Dermis blood vessel endothelial cell (primary cell): Measurements from ENCODE around the gene OSER1. TPM values are rescaled to one million over a fixed set of nuclear protein-coding genes. Genes with fewer than 3 reads are reported as not detected.
"Not testable (repeated sequence)": the region's sequence is repeated elsewhere in the genome, so short reads cannot be mapped to it uniquely, and the experiment has no call there.

ENCODE experiments used
- DNase-seq: peaks from one replicate; pipeline ENCODE4 v3.0.0; 2010
- total RNA-seq: library from RNA; depleted of rRNA; stranded (reverse); fragments of >200 nt; gene quantifications from 2 replicates; pipeline ENCODE4 v1.2.3, GENCODE V29; 2014

Gene OSER1
- total RNA-seq, 1 donor from 2014 or later = 55.6 TPM

- no peak for DNase-seq
Observed at GRCh38 chr20:44199877-44200276, 10.7 kb downstream of the OSER1 start.

GRCh38 chr20:44198872-44199271 lies 11.7 kb downstream of the OSER1 start:
- no peak for DNase-seq

- DNase-seq = no peak
Observed at GRCh38 chr20:44196271-44196670, 14.3 kb downstream of the OSER1 start.

DNA sequence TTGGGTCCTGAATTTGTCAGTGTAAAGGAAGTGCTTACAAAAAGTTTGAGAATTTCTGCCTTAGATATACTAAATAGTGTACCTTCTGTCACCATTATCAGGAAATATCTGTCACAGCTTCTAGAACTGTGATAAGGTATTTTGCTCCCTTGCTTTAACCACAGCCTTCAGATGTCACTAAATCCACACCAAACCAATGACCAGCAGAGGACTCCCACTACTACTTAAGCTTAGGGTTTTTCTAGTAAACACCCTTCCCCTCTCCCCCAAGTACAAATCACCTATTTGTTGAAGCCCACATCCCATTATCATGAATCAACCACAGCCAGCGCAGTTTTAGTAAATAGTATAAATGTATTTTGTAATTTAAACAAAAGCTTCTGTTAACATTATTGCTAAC lies 15.0 kb downstream of the OSER1 start:
- no peak for DNase-seq

GRCh38 chr20:44193801-44194200 lies 16.8 kb downstream of the OSER1 start:
- DNase-seq = no peak

DNA sequence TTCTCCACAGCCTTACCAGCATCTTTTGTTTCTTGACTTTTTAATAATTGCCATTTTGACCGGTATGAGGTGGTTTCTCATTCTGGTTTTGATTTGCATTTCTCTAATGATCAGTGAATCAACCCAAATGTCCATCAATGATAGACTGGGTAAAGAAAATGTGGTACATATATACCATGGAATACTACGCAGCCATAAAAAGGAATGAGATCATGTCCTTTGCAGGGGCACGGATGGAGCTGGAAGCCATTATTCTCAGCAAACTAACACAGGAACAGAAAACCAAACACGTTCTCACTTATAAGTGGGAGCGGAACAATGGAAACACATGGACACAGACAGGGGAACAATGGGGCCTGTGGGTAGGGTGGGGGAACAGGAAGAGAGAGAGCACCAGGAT lies 18.9 kb downstream of the OSER1 start:
- not testable (repeated sequence) for DNase-seq

- DNase-seq = peak; percentile 88
Observed at GRCh38 chr20:44190197-44190852, 20.2 kb downstream of the OSER1 start.

DNA sequence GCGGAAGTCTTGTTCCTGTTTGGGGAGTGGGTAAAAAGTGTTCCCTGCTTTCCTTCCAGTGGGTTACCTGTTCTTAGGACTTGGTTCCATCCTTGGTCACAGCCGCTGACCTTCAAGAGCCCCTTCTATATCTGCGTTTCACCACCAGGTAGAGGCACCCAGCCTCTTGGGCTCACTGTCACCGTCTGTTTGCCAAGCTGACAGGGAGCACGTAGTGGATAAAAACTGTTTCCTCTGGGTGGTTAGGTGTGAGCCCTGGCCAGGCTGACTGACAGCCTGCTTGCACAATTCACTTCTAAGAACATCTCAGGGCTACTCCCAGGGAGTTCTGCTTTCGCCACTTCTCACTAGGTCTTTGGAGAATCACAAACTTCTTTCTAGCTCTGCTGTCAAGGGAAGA lies 21.8 kb downstream of the OSER1 start:
- DNase-seq = no peak

GRCh38 chr20:44187772-44188709 lies 22.5 kb downstream of the OSER1 start:
- DNase-seq = no peak

DNA sequence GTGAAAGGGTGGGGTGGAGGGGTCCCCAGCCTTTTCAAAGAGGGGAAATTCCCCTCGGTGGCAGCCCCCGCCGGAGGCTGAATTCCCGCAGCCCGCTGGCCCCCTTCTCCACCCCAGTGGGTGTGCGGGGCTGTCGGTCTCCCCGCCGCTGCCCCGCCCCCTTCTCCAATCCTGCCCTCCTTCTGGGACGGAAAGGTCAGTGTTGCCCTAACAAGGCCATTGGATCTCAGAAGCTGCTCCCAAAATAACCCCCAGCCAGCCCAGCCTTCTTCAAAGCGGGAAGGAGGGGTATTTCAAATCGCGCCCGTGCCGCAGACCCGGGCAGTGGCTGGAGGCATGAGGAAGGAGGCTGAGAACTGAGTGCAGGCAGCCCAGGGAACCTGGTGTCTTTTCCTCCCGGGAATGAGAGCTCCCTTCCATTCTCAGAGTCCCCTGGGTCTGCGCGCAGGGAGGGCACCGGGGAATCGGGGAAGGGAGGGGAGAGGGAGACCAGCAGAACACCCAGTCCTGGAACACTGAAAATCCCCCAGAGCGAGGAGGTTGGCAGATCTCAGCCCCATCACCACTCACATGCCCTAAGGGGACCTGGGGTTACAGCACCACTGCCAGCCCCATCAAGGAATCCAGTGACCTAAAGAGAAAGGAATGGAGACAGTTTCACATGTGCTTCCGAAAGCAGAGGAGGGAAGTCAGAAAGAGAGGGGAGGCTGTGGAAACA lies 23.4 kb downstream of the OSER1 start, which contains the start of gene JPH2:
Gene JPH2, minus strand, starts transcription at position 135 of the 718 bp plus-strand sequence. CDS start 483 bp downstream, outside the sequence.
- peak; percentile 39 for DNase-seq

- no peak for DNase-seq
Observed at GRCh38 chr20:44186674-44187053, 23.9 kb downstream of the OSER1 start.

GRCh38 chr20:44186201-44186600 lies 24.4 kb downstream of the OSER1 start:
- DNase-seq = no peak

DNA sequence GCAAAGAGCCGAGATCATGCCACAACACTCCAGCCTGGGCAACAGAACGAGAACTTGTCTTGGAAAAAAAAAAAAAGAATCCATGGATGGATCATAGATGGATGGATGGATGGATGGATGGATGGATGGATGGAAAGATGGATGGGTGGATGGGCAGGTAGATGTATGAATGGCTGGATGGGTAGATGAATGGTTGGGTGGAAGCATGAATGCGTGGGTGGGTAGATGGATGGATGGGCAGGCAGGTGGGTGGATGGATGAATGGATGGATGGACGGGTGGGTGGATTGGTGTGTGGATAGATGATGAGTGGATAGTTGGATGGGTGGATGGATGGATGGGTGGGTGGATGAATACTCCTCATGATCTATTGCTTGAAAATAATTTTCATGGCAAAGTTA lies 25.0 kb downstream of the OSER1 start:
- DNase-seq = no peak

GRCh38 chr20:44183282-44183681 lies 27.3 kb downstream of the OSER1 start:
- DNase-seq = no peak

- DNase-seq = no peak
Observed at GRCh38 chr20:44182863-44183262, 27.7 kb downstream of the OSER1 start.

DNA sequence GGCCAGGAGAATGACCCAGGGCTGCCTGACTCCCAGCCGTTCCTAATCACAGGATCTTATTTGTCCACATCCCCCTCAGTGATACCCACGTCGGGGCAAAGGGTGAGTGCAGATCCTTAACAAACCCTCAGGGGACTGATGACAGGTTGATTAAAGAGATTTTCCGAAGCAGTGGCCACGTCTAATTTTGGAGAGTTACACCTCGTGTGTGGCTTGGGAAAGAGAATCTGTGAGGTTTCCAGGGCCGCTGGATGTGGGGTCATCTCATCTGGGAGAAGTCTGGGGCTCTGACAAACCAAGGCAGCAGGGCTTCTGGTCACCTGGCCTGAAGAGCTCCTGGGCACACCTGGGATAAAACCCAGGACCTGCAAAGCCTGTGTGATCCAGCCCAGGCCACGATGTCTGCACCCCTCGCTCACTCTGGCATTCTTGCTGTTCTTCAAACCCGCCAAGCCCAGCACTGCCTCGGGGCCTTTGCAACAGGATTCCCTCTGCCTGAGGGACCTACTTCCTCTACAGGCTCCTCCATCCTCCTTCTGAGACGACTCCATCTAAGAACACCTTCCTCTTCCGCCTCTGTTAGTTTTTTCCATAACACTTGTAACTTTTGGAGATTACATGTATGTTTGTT lies 28.3 kb downstream of the OSER1 start:
- no peak for DNase-seq

- no peak for DNase-seq
Observed at GRCh38 chr20:44181611-44182010, 29.0 kb downstream of the OSER1 start.

DNA sequence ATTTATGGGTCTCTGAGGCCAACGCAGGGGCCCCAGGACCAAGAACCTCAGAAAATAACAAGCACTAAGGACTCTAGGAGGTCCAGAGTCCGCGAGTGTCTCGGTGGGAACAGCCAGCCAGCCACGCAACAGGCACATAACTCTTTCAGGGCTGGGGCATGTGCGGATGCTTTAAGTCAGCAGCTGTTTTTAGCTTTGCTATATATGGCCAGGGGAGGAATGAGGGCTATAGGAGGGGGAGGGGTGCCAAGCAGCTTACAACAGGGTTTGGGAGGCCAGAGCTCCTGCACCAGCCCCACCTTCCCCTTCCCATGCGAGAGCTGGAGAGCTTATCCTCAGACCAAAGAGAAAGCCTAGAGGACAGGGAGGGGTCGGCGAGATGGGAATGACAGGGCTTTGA lies 29.8 kb downstream of the OSER1 start:
- no peak for DNase-seq

DNA sequence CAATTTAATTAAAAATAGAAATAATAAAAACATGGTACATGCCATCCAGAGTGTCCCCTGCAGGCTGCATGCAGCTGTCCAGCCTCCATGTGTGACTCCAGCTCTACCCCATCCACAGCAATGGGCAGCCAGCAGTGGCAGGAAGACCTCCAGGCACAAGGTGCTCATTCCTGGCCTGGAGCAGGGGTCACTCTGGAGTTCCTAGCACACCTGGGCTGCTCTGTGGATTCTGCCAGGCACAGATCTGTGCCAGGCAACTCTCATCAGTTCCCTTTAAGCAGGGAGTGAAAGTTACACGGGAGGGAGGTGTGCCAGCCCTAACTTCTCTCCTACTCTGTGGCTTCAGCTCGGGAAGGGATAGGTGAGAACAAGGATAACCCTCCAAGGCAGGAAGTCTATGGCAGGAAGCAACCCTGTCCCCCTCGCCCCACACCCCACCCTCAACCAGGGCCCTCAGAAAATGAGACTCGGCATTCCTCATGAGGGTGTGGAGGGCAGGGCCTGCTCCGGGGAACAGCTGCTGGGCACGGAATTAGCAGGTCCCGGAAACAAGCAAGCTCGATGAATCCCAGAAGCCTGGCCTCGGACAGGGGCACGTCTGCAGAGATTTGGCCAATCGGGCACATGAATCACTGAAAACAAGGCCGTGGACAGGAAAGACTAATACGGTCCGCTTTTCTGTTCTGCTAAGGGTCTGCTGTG lies 33.6 kb downstream of the OSER1 start:
- DNase-seq = no peak

GRCh38 chr20:44174996-44175765 lies 35.4 kb downstream of the OSER1 start:
- DNase-seq = no peak

DNA sequence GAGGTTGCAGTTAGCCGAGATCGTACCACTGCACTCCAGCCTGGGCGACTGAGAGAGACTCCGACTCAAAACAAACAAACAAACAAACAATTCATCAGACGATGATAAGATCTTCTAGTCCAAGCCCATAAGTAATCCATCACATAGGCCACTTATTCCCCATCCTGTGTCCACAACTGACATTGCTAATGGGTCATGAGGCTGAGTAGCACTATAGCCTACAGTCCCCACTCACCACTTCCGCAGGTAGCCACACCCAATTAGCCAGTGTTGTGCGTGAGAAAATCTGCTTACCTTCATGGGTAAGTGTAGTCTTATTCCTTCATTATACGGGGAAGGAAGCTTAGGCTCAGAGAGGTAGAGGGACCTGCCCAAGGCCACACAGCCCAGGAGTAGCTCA lies 36.7 kb downstream of the OSER1 start:
- no peak for DNase-seq
